HS-5 (cell line): Measurements from ENCODE around the gene PTBP3.
A peak's percentile ranks its signal among the peaks of the same experiment; 100 is the strongest.
"Not testable (repeated sequence)": the region's sequence is repeated elsewhere in the genome, so short reads cannot be mapped to it uniquely, and the experiment has no call there.

Experiments used
- DNase-seq: peaks from one replicate; pipeline ENCODE4 v3.0.0-alpha.2; 2012; ENCODE audit warnings: low read depth

PTBP3 gene, protein sequence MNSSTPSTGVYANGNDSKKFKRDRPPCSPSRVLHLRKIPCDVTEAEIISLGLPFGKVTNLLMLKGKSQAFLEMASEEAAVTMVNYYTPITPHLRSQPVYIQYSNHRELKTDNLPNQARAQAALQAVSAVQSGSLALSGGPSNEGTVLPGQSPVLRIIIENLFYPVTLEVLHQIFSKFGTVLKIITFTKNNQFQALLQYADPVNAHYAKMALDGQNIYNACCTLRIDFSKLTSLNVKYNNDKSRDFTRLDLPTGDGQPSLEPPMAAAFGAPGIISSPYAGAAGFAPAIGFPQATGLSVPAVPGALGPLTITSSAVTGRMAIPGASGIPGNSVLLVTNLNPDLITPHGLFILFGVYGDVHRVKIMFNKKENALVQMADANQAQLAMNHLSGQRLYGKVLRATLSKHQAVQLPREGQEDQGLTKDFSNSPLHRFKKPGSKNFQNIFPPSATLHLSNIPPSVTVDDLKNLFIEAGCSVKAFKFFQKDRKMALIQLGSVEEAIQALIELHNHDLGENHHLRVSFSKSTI

DNA sequence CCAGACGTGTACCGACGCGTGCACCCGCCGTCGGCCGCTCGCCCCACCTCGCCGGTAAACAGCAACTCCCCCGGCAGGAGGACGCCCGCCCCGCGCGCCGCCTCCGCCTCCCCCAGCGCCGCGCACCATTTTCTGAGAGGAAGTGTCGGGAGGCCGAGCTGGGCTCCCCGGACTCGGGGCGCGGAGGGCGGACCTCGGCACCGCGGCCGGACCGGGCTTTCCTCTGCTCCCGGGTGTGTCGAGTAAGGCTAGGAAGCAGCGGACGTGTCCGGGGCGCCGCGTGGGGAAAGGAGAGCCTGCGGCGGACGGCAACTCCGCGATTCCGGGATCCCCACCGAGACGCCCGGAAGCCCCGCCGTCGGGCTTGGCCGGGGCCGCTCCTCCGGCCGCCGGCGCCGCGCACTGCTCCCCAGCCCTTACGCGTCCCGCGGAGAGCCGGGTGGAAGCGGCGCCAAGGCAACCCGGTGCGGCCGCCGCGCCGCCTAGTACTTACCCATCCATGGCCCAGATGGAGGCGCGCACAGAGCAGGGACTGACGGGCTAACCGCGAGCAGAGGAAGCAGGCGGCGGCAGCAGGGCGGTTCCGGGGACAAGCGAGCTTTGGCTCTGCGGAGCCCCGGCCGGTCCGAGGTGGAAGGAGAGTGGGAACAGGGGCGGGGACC, at the start of gene PTBP3:
Gene PTBP3 (minus strand): TSS at position 643 of the 662 bp plus-strand sequence. CDS start 35,754 bp downstream, outside the sequence.
- peak; percentile 50 for DNase-seq

DNA sequence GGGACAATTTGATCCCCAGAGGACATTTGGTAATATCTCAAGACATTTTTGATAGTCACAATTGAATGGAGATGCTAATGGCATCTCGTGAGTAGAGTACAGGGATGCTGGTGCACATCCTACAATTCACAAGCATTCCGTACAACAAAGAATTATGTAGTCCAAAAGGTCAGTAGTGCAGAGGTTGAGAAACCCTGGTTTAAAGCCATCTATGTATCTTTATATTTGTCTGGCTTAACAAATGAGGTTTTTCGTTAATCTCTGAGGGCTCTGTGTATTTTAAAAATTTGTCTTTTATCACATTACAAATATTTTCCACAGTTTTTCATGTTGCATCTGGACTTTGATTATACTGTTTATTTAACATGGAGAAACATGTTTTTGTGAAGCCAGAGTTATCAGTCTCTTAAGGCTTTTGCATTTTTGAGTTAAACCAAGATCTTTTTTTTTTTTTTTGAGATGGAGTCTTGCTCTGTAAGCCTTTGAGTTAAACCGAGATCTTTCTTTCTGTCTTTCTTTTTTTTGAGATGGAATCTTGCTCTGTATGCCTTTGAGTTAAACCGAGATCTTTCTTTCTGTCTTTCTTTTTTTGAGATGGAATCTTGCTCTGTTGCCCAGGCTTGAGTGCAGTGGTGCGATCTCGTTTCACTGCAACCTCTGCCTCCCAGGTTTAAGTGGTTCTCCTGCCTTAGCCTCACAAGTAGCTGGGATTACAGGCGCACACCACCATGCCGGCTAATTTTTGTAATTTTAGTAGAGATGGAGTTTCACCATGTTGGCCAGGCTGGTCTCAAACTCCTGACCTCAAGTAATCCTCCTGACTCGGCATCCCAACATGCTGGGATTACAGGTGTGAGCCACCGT, 49.3 kb upstream of the PTBP3 start:
- DNase-seq: no peak

DNA sequence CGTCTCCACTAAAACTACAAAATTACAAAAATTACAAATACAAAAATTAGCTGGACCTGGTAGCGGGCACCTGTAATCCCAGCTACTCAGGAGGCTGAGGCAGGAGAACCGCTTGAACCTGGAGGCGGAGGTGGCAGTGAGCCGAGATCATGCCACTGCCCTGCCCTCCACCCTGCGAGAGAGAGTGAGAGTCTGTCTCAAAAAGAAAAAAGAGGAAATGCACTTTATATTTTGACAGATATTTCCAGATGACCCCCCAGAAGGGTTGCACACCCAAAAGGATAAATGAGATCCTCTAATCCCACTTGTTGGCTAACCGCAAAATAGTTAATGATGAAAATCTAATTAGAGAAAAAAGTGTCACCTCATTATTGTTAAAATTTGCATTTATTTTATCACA, 48.6 kb upstream of the PTBP3 start:
- DNase-seq: no peak

DNA sequence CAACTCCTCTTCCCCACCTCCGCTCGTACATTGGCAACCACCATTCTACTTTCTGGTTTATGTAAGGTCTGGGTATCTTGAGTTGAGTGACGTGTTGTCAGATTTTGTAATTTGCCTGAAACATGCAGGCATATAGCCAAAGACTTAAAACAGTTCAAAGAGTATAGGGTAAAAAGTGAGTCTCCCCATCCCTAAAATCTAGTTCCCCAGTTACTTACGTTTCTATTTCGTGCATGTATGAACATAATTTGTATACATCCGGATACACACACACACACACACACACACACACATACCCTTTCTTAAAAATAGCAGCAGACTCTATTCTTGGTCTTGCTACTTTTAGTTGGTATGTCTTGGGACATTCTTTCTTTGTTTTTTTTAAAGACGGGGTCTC, 47.4 kb upstream of the PTBP3 start:
- no peak for DNase-seq

DNA sequence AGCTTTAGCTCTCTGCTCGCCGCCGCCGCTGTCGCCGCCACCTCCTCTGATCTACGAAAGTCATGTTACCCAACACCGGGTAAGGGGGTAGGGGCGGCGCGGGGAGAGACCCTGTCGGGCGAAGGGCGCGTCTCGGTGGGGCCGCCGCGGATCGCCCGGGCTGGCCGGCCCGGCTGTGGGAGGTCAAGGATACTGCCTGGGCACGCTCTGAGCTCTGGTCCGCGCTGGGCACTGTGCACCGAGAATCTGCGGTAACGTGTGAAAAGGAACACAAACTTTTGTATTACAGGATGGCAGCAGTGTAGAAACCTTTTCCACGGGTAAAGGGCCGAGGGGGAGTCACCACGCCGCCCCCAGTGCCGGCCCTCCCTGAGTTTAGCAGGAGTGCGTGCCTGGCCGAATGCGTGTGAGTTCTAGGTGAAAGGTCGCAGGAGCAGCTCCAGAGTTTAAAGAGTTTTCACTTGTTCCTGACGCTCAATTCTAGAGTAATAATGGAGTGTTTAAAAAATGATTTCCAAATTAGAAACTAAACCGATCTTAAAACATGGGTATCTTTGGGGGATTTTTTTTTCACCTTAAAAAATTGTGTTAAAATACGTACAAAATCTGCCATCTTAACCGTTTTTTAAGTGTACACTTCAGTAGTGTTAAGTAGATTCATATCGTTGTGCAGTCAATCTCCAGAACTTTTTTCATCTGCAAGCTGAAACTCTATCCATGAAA, 46.8 kb upstream of the PTBP3 start, which contains the start of gene HSDL2:
Gene HSDL2 (plus strand): TSS at position 7 of the 723 bp plus-strand sequence. CDS start 56 bp downstream, at position 63.
- no peak for DNase-seq

DNA sequence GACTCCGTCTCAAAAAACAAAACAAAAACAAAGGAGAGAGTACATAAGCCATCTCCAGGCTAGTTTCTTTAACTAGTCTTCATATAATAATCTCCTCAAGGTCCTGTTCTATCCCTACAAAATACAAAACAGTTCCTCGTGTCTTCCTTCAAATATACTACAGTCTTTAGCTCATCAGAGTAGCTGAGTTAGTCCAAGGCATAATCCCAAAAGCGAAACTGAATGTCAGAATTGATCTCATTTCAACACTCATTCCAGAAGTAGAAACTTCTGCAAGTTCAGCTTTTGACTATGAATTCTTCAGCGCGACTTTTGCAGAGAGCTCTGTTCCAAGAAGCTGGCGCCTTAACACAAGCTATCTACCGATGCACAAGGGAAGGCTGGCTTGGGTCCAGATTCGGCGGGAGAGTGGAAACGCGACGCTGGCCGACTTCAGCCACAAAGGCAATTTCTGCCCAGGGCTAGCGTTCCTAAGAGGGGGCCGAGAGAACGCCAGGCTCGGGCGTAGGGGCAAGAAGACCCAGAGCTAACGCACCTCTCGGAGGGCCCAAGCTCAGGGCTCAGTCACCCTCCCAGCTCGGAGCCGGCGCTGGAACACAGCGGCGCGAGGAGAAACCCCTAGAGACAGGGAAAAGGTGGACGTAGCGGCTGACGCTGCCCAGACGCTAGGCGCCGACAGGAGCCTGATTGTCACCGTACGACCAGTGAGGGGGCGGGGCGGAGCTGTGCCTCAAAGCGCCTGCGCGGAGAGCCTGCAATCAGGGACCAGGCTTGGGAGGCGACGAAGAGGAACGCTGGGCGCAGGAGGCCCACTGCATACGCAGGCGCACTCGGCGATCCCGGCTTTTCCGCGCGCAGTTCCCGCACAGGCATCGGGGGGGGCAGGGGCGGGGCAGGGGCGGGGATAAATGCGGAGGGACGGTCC, 46.0 kb upstream of the PTBP3 start:
- DNase-seq: peak; percentile 95

DNA sequence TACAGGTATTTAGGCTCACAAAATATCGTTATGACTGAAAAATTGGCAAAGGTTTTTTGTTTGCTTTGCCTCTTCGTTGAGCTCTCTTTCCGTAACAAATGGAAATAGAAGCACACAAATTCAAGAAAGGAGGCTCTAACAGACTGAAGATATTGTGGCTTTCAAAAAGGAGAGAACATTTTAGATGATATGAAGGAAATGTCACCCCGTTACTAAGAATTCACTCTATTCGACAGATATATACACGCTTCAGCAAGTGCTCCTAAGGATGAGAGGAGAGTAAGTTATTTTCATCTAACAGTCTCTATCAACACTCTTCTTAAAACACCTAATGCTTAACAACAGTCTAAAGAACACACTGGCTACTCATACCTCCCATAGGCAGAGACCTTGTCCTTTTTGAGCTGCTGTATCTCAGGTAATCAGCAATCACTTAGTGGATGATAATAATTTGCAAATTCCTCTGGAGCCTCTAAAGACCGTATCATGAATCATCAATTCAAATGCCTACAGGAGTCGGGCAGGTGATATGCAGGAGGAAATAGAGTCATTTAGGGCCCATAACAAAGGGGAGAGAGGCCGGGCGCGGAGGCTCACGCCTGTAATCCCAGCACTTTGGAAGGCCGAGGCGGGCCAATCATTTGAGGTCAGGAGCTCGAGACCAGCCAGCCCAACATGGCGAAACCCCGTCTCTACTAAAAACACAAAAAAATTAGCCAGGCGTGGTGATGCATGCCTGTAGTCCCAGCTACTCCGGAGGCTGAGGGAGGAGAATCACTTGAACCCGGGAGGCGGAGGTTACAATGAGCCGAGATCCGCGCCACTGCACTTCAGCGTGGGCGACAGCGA, 45.1 kb upstream of the PTBP3 start:
- no peak for DNase-seq

DNA sequence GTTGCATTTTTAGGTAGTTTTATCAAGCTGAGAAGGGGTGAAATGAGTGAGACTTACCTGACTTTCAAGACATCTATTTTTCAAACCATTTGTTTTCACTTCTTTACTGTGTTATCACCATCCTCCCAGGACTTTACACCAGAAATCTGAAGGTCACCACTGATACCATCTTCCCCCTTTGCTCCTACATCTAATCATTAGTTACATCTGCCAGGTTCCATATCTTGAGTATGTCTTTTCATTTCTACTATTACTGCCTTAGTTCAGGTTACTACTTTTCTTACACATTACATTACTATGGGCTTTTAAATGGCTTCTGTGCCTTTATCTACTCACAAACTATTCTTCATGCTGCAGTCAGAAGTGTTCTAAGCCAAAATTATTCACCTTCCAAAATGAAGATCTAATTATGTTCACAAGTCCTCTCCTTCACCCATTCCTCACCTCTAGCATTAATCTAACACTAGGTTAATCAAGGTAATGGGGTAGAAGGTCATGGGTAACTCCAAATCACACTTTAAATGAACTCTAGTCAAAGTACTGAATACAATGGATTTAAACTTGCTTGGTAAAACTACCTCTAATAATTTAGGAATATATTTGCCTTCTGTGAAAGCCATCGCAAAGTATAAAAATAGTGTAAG, 44.4 kb upstream of the PTBP3 start:
- no peak for DNase-seq

DNA sequence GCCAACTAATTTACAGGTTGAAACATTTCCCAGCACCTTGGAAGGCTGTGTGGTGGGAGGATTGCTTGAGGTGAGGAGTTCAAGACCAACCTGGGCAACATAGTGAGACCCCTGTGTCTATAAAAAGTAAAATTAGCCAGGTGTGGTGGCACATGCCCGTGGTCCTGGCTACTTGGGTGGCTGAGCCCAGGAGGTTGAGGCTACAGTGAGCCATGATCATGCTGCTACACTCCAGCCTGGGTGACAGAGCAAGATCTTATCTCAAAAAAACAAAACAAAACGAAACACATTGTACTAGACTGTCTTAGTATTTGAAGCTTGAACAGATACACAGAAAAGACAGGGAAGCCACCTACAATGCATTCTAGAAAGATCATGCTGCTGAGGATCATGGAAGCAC, 43.7 kb upstream of the PTBP3 start:
- DNase-seq: no peak

DNA sequence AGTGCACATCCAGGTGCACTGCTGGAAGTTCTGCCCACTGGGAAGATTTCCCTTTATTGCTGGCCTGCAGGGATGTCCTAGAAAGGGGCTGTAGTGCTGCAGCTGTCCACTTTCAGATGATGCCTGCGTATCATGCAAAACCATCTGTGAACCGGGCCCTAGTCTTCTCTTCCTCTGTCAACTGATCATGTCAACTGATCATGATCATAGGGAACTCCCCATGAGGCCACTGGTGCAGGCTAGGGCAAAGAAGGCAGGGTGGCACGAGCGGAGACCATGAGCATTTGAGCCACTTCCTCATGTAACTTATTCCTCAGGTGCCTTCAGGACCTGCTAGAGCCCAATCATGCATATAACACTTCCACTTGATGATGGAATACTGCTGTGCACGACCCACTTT, 41.9 kb upstream of the PTBP3 start:
- no peak for DNase-seq

DNA sequence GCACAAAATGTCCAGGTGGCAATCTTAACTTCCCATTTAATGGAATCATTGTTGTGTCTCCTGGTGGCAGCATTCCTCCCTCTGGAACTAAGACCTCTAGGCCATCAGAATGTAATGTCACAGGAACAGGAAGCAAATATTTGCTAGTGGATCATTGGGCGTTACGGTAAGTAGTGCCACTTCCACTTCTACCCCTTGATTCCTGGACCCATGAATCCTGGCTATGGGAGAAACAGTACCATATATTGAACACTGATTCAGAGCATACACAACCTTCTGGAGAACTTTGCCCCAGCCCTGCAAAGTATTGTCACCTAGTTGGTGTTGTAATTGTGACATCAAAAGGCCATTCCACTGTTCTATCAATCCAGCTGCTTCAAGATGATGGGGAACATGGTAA, 40.8 kb upstream of the PTBP3 start:
- DNase-seq: not testable (repeated sequence)

DNA sequence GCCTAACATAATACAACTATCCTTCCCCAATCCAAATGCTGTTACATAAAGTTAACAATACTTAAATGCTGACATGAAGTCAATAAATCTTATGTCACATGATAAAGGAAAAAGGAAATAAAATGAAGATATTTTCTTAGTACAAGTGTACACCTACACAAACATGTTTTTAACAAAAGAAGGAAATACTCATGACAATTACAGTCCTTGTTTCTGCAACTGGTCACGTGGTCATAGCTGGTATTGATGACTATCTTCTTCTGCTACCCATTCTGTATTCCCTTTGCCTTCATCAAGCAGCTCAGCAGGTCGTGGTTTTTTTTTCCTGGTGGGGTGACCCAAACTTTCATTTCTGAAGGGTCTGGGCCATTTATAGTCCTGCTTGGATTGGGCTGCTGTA, 40.2 kb upstream of the PTBP3 start:
- DNase-seq: not testable (repeated sequence)

DNA sequence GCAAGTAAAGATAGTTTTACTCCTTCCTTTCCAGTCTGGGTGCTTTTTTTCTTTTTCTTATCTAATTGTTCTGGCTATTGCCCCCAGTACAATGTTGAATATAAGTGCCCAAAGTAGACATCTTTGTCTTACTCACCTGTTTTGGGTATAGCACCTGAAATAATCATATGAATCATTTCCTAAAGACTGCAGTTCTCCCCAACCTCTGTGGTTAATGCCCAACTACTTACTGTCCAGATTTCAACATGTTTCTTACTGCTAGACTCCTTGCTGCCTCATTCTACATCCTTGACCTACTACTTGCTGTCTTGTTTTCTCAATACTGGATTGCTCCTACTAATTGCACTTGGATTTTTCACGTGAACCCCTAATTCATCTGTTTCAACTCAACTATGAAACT, 37.6 kb upstream of the PTBP3 start:
- no peak for DNase-seq

DNA sequence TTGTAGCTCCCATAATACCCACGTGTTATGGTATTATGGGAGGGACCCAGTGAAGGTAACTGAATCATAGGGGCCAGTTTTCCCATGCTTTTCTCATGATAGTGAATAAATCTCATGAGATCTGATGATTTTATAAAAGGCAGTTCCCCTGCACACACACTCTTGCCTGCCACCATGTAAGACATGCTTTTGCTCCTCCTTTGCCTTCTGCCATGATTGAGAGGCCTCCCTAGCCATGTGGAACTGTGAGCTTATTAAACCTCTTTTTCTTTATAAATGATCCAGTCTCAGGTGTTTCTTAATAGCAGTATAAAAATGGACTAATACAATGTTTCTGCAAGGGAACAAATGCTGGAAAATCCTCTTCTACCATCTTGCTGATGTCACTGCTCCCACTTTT, 36.4 kb upstream of the PTBP3 start:
- DNase-seq: no peak

DNA sequence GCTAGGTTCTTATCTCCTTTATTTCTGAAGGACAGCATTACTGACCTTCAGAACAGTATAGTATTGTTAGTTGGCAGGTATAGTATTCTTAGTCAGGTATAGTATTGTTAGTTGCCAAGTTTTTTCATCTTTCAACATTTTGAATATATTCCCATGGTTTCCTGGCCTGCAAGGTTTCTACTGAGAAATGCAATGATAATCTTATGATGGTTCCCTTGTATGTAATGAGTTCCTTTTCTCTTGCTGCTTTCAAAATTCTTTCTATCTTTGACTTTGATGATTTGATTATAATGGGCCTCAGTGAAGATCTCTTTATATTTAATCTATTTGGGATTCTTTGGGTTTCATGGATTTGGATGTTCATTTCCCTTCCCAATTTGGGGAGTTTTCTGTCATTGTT, 34.0 kb upstream of the PTBP3 start:
- DNase-seq: no peak

DNA sequence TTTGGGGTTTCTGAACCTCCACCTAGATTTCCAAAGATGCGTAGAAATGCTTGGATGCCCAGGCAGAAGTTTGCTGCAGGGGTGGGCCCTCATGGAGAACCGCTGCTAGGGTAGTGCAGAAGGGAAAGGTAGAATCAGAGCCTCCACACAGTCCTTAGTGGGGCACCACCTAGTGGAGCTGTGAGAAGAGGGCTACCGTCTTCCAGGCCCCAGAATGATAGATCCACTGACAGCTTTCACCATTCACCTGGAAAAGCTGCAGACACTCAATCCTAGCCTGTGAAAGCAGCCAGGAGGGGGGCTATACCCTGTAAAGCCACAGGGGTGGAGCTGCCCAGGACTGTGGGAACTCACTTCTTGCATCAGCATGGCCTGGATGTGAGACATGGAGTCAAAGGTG, 33.2 kb upstream of the PTBP3 start:
- DNase-seq: no peak

DNA sequence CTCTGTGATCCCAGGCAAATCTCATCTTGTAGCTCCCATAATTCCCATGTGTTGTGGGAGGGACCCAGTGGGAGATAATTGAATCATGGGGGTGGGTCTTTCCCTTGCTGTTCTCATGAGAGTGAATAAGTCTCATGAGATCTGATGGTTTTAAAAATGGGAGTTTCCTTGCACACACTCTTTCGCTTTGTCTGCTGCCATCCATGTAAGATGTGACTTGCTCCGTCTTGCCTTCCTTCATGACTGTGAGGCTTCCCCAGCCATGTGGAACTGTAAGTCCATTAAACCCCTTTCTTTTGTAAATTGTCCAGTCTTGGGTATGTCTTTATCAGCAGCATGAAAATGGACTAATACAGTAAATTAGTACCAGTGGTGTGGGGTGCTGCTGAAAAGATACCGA, 31.8 kb upstream of the PTBP3 start:
- not testable (repeated sequence) for DNase-seq

DNA sequence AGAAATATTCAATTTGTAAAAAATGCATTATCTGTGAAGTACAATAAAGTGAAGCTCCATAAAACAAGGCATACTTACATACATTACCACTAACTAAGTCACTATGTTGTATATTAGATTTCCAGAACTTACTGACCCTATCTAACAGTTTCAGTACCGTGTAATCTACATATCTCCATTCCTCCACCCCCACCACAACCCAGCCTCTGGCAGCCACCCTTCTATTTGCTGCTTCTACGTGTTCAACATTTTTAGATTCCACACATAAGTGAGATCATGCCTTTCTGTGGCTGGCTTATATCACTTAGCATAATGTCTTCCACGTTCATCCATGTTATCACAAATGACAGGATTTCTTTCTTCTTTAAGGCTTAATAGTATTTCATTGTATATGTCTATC, 31.3 kb upstream of the PTBP3 start:
- no peak for DNase-seq

DNA sequence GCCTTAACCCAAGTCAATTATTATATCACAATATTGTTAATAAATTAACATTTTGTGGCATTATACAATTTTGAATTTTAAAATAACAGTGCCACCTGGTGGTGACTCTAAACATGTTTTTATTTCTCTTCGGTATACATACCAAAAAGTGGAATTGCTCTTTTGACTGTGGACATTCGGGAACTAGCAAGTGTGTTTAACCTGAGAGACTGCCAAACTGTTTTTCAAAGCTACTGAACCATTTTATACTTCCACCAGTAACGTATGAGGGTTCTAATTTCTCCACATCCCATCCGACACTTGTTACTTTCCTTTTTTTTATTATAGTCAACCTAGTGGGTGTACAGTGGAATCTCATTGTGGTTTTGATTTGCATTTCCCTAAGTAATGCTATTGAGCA, 28.2 kb upstream of the PTBP3 start:
- no peak for DNase-seq
